HEK293 (cell line): ENCODE data around the gene PCCA.

Experiments used
- CTCF ChIA-PET: fragments of 350-600 bp; formaldehyde crosslinking; extraction: SDS; loops from one replicate; lab custom pipeline; 2021; ENCODE audit warnings: antibody characterized with exemption; lab: Yijun Ruan, JAX
- POLR2A ChIA-PET: fragments of 300-600 bp; formaldehyde crosslinking; extraction: SDS; loops from one replicate; lab custom pipeline; 2020; ENCODE audit warnings: antibody characterized with exemption, inconsistent platforms; lab: Yijun Ruan, JAX
- H3K27ac ChIP-seq: fragments of 200-500 bp; sonication (Bioruptor generic); 2 replicates; pipeline ENCODE4 v1.5.1; 2014; ENCODE audit warnings: low read depth, low read length, control low read depth, inconsistent platforms; ENCODE audit errors: extremely low read depth
- H3K36me3 ChIP-seq, 2 experiments: fragments of 200-500 bp in 1 of 2; sonication (Bioruptor generic) in 1 of 2; 1 replicate in 1 of 2; 2 replicates in 1 of 2; pipeline ENCODE4 v1.5.1; 2014 to 2017; ENCODE audit warnings: inconsistent platforms in 2 of 2, low read length in 2 of 2; ENCODE audit not compliant: control insufficient read depth in 2 of 2, insufficient read depth in 1 of 2
- H3K4me1 ChIP-seq: fragments of 200-500 bp; sonication (Bioruptor generic); 2 replicates; pipeline ENCODE4 v1.5.1; 2014; ENCODE audit warnings: mild to moderate bottlenecking, low read length, inconsistent platforms; ENCODE audit not compliant: control insufficient read depth, insufficient read depth
- H3K4me3 ChIP-seq: 2 replicates; pipeline ENCODE4 v1.5.1; 2011; ENCODE audit warnings: low read depth, mild to moderate bottlenecking, control low read depth, low read length, moderate library complexity
- H3K9me3 ChIP-seq: fragments of 200-500 bp; sonication (Bioruptor generic); 2 replicates; pipeline ENCODE4 v1.5.1; 2014; ENCODE audit warnings: low read depth, low read length, inconsistent platforms; ENCODE audit not compliant: control insufficient read depth, insufficient read depth
- EGR2 ChIP-seq: fragments of 450-650 bp; formaldehyde crosslinking; IDR thresholded peaks from 2 replicates; pipeline ENCODE4 v1.5.1; 2016; ENCODE audit warnings: low read depth, missing biosample characterization, missing genetic modification characterization
- FEZF1 ChIP-seq: fragments of 450-650 bp; formaldehyde crosslinking; IDR thresholded peaks from 2 replicates; pipeline ENCODE4 v1.5.1; 2016; ENCODE audit warnings: missing biosample characterization, missing genetic modification characterization
- KLF16 ChIP-seq: fragments of 450-650 bp; formaldehyde crosslinking; IDR thresholded peaks from 2 replicates; pipeline ENCODE4 v1.5.1; 2017; ENCODE audit warnings: missing biosample characterization, missing genetic modification characterization
- OSR2 ChIP-seq: fragments of 450-650 bp; formaldehyde crosslinking; IDR thresholded peaks from 2 replicates; pipeline ENCODE4 v1.5.1; 2016; ENCODE audit warnings: missing biosample characterization, missing genetic modification characterization
- ZBTB10 ChIP-seq: fragments of 450-650 bp; formaldehyde crosslinking; IDR thresholded peaks from 2 replicates; pipeline ENCODE4 v1.5.1; 2016; ENCODE audit warnings: missing biosample characterization, missing genetic modification characterization
- ZBTB17 ChIP-seq: fragments of 450-650 bp; formaldehyde crosslinking; IDR thresholded peaks from 2 replicates; pipeline ENCODE4 v1.5.1; 2016; ENCODE audit warnings: missing biosample characterization, missing genetic modification characterization
- ZEB2 ChIP-seq: fragments of 450-650 bp; formaldehyde crosslinking; IDR thresholded peaks from 2 replicates; pipeline ENCODE4 v1.5.1; 2016; ENCODE audit warnings: missing biosample characterization, missing genetic modification characterization
- ZFP37 ChIP-seq: fragments of 450-650 bp; formaldehyde crosslinking; IDR thresholded peaks from 2 replicates; pipeline ENCODE4 v1.5.1; 2016; ENCODE audit warnings: missing biosample characterization, missing genetic modification characterization
- ZIC2 ChIP-seq: fragments of 450-650 bp; formaldehyde crosslinking; IDR thresholded peaks from 2 replicates; pipeline ENCODE4 v1.5.1; 2016; ENCODE audit warnings: missing biosample characterization, missing genetic modification characterization
- ZNF114 ChIP-seq: fragments of 450-650 bp; formaldehyde crosslinking; IDR thresholded peaks from 2 replicates; pipeline ENCODE4 v1.5.0; 2017; ENCODE audit warnings: missing biosample characterization, missing genetic modification characterization
- ZNF133 ChIP-seq: fragments of 450-650 bp; formaldehyde crosslinking; IDR thresholded peaks from 2 replicates; pipeline ENCODE4 v1.5.1; 2016; ENCODE audit warnings: missing biosample characterization, missing genetic modification characterization
- ZNF138 ChIP-seq: fragments of 450-650 bp; formaldehyde crosslinking; IDR thresholded peaks from 2 replicates; pipeline ENCODE4 v1.5.1; 2016; ENCODE audit warnings: missing biosample characterization, missing genetic modification characterization, borderline replicate concordance
- ZNF2 ChIP-seq: fragments of 450-650 bp; formaldehyde crosslinking; IDR thresholded peaks from 2 replicates; pipeline ENCODE4 v1.5.1; 2016; ENCODE audit warnings: missing biosample characterization, missing genetic modification characterization
- ZNF202 ChIP-seq: fragments of 450-650 bp; formaldehyde crosslinking; IDR thresholded peaks from 2 replicates; pipeline ENCODE4 v1.5.1; 2016; ENCODE audit warnings: missing biosample characterization, missing genetic modification characterization, borderline replicate concordance
- ZNF292 ChIP-seq: fragments of 450-650 bp; formaldehyde crosslinking; IDR thresholded peaks from 2 replicates; pipeline ENCODE4 v1.5.1; 2016; ENCODE audit warnings: low read depth, missing biosample characterization, missing genetic modification characterization, borderline replicate concordance
- ZNF548 ChIP-seq: fragments of 450-650 bp; formaldehyde crosslinking; IDR thresholded peaks from 2 replicates; pipeline ENCODE4 v1.5.1; 2016; ENCODE audit warnings: missing biosample characterization, missing genetic modification characterization
- ZNF558 ChIP-seq: fragments of 450-650 bp; formaldehyde crosslinking; IDR thresholded peaks from 2 replicates; pipeline ENCODE4 v1.5.1; 2016; ENCODE audit warnings: missing biosample characterization, missing genetic modification characterization
- ZNF660 ChIP-seq: fragments of 450-650 bp; IDR thresholded peaks from 2 replicates; pipeline ENCODE4 v1.5.1; 2018; ENCODE audit warnings: missing biosample characterization, mild to moderate bottlenecking, missing genetic modification characterization
- ZNF677 ChIP-seq: fragments of 450-650 bp; IDR thresholded peaks from 2 replicates; pipeline ENCODE4 v1.5.0; 2018; ENCODE audit warnings: missing biosample characterization, mild to moderate bottlenecking, missing genetic modification characterization, moderate library complexity
- ZNF768 ChIP-seq: fragments of 450-650 bp; formaldehyde crosslinking; IDR thresholded peaks from 2 replicates; pipeline ENCODE4 v1.5.1; 2018; ENCODE audit warnings: missing biosample characterization, mild to moderate bottlenecking, missing genetic modification characterization
- ZSCAN18 ChIP-seq: fragments of 450-650 bp; formaldehyde crosslinking; IDR thresholded peaks from 2 replicates; pipeline ENCODE4 v1.5.1; 2016; ENCODE audit warnings: missing biosample characterization, missing genetic modification characterization
- TF ChIP-seq, protein P1 (sequence below): fragments of 450-650 bp; formaldehyde crosslinking; IDR thresholded peaks from 2 replicates; pipeline ENCODE4; 2016; ENCODE audit warnings: missing biosample characterization, missing genetic modification characterization
- TF ChIP-seq, protein P2 (sequence below): fragments of 450-650 bp; formaldehyde crosslinking; IDR thresholded peaks from 2 replicates; pipeline ENCODE4 v1.5.1; 2017; ENCODE audit warnings: missing biosample characterization, missing genetic modification characterization
- TF ChIP-seq, protein P3 (sequence below): fragments of 450-650 bp; IDR thresholded peaks from 2 replicates; pipeline ENCODE4 v1.5.1; 2018; ENCODE audit warnings: missing biosample characterization, mild to moderate bottlenecking, missing genetic modification characterization

The PCCA gene

GRCh38 chr13:100175078-100175802 lies 86.3 kb downstream of the PCCA start:
- Histone ChIP-seq H3K4me1 (peaks cover 3% of the 10 kb centered on the region), H3K9me3 (no peaks in the 10 kb centered on the region), H3K4me3 (no peak overlapping the region), H3K27ac (no peak overlapping the region), H3K36me3 (no peaks in the 10 kb centered on the region)
- ChIA-PET CTCF (no interaction called here), POLR2A (no interaction called here)
- TF ChIP-seq ZNF202 (tag by site-specific recombination) (no peak), FEZF1 (0 out of 2 replicates have a peak, but pooled peaks have one; percentile 24), ZNF660 (no peak), ZIC2 (tag by site-specific recombination) (no peak)

DNA sequence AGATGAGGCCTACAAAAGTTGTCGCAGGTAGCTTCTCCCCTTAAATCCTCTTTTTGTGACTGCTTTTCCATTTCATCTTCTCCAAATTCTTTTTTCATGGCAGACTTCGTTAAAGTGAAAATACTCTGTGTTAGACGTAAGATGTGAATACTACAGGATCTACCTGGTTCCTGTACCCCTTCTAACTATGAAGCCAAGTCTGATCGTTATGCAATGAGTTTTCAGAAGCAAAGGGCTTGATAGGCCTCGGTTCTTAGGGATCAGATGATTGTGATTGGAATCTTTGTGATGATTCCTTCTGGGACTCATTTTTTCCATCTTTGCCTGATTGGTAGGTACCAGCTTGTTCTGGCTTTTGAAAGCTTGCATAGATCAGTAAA lies 86.9 kb downstream of the PCCA start:
- Histone ChIP-seq H3K9me3 (no peaks in the 10 kb centered on the region), H3K36me3 (no peaks in the 10 kb centered on the region), H3K4me3 (no peak overlapping the region), H3K4me1 (peaks cover 3% of the 10 kb centered on the region), H3K27ac (no peak overlapping the region)
- ChIA-PET CTCF (no interaction called here), POLR2A (no interaction called here)
- TF ChIP-seq ZSCAN18 (no peak), ZEB2 (tag by site-specific recombination) (no peak), ZNF292 (tag by site-specific recombination) (no peak), ZNF2 (tag by site-specific recombination) (no peak), ZNF114 (tag by site-specific recombination) (no peak), ZNF768 (tag by site-specific recombination) (no peak), ZNF133 (tag by site-specific recombination) (no peak)

DNA sequence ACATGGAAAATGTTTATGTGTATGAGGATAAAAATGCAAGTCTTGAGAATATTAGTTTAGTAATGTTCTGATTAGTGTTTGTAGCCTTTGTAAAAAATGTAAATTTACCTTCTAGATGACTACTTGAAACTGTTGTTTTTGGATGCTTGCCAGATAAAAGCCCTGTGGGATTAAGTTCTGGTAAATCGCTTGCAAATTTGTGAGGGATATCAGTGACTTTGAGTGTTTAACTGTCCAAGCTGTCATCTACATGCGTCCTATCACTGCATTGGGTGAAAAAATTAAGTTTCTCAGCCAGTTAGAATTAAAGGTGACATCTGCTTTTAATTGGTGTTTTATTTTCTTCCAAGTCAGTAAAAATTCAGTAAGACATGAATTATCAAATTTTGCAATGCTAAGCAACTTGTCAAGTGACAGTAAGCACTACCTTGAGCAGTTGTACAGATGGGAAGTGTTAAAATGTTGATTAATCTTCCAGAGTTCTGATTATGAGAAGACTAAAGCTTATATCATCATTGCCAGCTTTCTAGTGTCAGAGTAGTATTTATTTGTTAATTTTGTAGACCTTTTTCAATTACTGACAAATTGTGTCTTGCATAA lies 88.0 kb downstream of the PCCA start:
- no peaks in the 10 kb centered on the region for H3K36me3 ChIP-seq
- ChIA-PET CTCF (no interaction called here), POLR2A (no interaction called here)
- no peak overlapping the region for H3K4me3 ChIP-seq
- no peak overlapping the region for H3K27ac ChIP-seq
- H3K4me1 ChIP-seq: peaks cover 3% of the 10 kb centered on the region
- no peaks in the 10 kb centered on the region for H3K9me3 ChIP-seq
- TF ChIP-seq OSR2 (tag by site-specific recombination) (peak; percentile 43; the same call in 1 of the 2 replicates), ZBTB10 (tag by site-specific recombination) (no peak), ZNF548 (no peak), EGR2 (tag by site-specific recombination) (no peak), KLF16 (tag by site-specific recombination) (no peak), ZBTB17 (tag by site-specific recombination) (peak; percentile 48; the same call in 1 of the 2 replicates), ZFP37 (no peak), ZNF677 (no peak), ZNF558 (tag by site-specific recombination) (0 out of 2 replicates have a peak, but pooled peaks have one; percentile 14), ZNF138 (tag by site-specific recombination) (no peak)
- TF ChIP-seq, protein P1, sequence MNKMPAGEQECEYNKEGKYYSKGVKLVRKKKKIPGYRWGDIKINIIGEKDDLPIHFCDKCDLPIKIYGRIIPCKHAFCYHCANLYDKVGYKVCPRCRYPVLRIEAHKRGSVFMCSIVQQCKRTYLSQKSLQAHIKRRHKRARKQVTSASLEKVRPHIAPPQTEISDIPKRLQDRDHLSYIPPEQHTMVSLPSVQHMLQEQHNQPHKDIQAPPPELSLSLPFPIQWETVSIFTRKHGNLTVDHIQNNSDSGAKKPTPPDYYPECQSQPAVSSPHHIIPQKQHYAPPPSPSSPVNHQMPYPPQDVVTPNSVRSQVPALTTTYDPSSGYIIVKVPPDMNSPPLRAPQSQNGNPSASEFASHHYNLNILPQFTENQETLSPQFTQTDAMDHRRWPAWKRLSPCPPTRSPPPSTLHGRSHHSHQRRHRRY: no peak
- TF ChIP-seq, protein P2, sequence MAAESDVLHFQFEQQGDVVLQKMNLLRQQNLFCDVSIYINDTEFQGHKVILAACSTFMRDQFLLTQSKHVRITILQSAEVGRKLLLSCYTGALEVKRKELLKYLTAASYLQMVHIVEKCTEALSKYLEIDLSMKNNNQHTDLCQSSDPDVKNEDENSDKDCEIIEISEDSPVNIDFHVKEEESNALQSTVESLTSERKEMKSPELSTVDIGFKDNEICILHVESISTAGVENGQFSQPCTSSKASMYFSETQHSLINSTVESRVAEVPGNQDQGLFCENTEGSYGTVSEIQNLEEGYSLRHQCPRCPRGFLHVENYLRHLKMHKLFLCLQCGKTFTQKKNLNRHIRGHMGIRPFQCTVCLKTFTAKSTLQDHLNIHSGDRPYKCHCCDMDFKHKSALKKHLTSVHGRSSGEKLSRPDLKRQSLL: no peak
- TF ChIP-seq, protein P3, sequence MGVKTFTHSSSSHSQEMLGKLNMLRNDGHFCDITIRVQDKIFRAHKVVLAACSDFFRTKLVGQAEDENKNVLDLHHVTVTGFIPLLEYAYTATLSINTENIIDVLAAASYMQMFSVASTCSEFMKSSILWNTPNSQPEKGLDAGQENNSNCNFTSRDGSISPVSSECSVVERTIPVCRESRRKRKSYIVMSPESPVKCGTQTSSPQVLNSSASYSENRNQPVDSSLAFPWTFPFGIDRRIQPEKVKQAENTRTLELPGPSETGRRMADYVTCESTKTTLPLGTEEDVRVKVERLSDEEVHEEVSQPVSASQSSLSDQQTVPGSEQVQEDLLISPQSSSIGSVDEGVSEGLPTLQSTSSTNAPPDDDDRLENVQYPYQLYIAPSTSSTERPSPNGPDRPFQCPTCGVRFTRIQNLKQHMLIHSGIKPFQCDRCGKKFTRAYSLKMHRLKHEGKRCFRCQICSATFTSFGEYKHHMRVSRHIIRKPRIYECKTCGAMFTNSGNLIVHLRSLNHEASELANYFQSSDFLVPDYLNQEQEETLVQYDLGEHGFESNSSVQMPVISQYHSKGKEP (tag by site-specific recombination): peak; percentile 81
